ENCODE data around the gene ABHD17A.

ABHD17A gene

DNA sequence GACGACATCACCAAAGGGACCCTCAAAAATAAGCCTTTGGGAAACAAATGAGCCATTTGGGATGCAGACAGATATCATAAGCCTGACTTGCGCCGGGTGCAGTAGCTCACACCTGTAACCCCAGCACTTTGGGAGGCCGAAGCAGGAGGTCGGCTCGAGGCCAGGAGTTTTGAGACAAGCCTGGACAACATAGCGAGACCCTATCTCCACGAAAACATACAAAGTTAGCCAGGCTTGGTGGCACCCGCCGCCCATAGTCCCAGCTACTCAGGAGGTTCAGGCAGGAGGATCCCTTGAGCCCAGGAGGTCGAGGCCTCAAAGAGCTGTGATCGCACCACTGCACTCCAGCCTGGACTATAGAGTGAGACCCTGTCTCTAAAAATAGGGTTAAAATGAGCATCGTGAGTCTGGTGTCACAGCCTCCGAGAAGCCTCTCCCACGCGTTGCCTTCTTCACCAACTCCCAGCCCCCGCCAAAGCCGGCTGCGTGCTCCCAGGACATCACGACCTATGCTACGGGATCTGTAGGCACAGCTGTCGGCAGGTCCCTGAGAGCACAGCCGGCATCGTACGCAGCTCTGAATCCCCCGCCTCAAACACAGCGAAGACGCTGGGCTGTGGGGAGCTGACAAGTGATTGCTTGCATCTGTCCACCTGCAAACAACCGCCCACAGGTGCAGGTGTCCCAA is 38.6 kb downstream of the ABHD17A start:
- 95% methylated on average over 26 of the region's 29 CpGs for WGBS (ENCODE audit: insufficient coverage)
- CTCF ChIA-PET = interaction anchor here (0.9 to 3.3 kb wide), 4 partner anchors 10 to 21 kb away, joined by 3 to 21 read pairs (median 8); no protein-coding TSS in a partner anchor
- POLR2A ChIA-PET = no interaction called here

GRCh38 chr19:1845642-1846041 is 39.7 kb downstream of the ABHD17A start:
- peaks cover 5 to 61% (median 43%) of the 10 kb centered on the region in 4 experiments for H3K4me1 ChIP-seq (ENCODE audit: control extremely low read depth in 1 of 4, control insufficient read depth in 4 of 4, insufficient read depth in 4 of 4, low read length in 3 of 4)
- no peak for DNase-seq
- CTCF ChIA-PET = interaction anchor here (1.2 to 3.3 kb wide), 3 partner anchors 9 to 20 kb away, joined by 3 to 21 read pairs (median 12); no protein-coding TSS in a partner anchor
- POLR2A ChIA-PET = no interaction called here
- H3K27ac ChIP-seq (ENCODE audit: insufficient read depth in 1 of 2, low read depth in 1 of 2, low read length in 2 of 2, poor library complexity in 1 of 2, severe bottlenecking in 2 of 2) = peak overlapping the region in 1 of 2 experiments; percentile 99
- WGBS (ENCODE audit: insufficient coverage) = 93% methylated on average over 8 of the region's 11 CpGs
- no peaks in the 10 kb centered on the region for H3K9me3 ChIP-seq (ENCODE audit: control extremely low read depth in 1 of 5, control insufficient read depth in 4 of 5, insufficient read depth in 2 of 5, low read depth in 1 of 5, low read length in 4 of 5)
- peaks cover 0 to 36% (median 10%) of the 10 kb centered on the region in 4 experiments for H3K36me3 ChIP-seq (ENCODE audit: control insufficient read depth in 4 of 4, insufficient read depth in 4 of 4, low read length in 3 of 4)
- H3K27me3 ChIP-seq (replicated peaks in 2 of 5; ENCODE audit: control insufficient read depth in 4 of 5, insufficient read depth in 5 of 5, low read length in 4 of 5) = no peaks in the 10 kb centered on the region
- no peak overlapping the region for H3K4me3 ChIP-seq (ENCODE audit: control insufficient read depth in 1 of 7, extremely low read depth in 1 of 7, insufficient read depth in 4 of 7, low read depth in 2 of 7, low read length in 6 of 7)

More for the DNA sequence above, 38.6 kb downstream of the ABHD17A start:
- Histone ChIP-seq H3K4me3 (ENCODE audit: control insufficient read depth in 1 of 7, extremely low read depth in 1 of 7, insufficient read depth in 4 of 7, low read depth in 2 of 7, low read length in 6 of 7) (peak overlapping the region in 6 of 7 experiments; percentile 78 to 100 (median 92)), H3K9me3 (ENCODE audit: control extremely low read depth in 1 of 5, control insufficient read depth in 4 of 5, insufficient read depth in 2 of 5, low read depth in 1 of 5, low read length in 4 of 5) (no peaks in the 10 kb centered on the region), H3K27me3 (replicated peaks in 2 of 5; ENCODE audit: control insufficient read depth in 4 of 5, insufficient read depth in 5 of 5, low read length in 4 of 5) (no peaks in the 10 kb centered on the region), H3K4me1 (ENCODE audit: control extremely low read depth in 1 of 4, control insufficient read depth in 4 of 4, insufficient read depth in 4 of 4, low read length in 3 of 4) (peaks cover 5 to 62% (median 45%) of the 10 kb centered on the region in 4 experiments), H3K36me3 (ENCODE audit: control insufficient read depth in 4 of 4, insufficient read depth in 4 of 4, low read length in 3 of 4) (peaks cover 0 to 42% (median 10%) of the 10 kb centered on the region in 4 experiments), H3K27ac (ENCODE audit: insufficient read depth in 1 of 2, low read depth in 1 of 2, low read length in 2 of 2, poor library complexity in 1 of 2, severe bottlenecking in 2 of 2) (peak overlapping the region in 1 of 2 experiments; percentile 99)
- DNase-seq = no peak

GRCh38 chr19:1845125-1845515 is 40.2 kb downstream of the ABHD17A start:
- Histone ChIP-seq H3K4me3 (ENCODE audit: control insufficient read depth in 1 of 7, extremely low read depth in 1 of 7, insufficient read depth in 4 of 7, low read depth in 2 of 7, low read length in 6 of 7) (no peak overlapping the region), H3K27me3 (replicated peaks in 2 of 5; ENCODE audit: control insufficient read depth in 4 of 5, insufficient read depth in 5 of 5, low read length in 4 of 5) (no peaks in the 10 kb centered on the region), H3K4me1 (ENCODE audit: control extremely low read depth in 1 of 4, control insufficient read depth in 4 of 4, insufficient read depth in 4 of 4, low read length in 3 of 4) (peaks cover 5 to 64% (median 45%) of the 10 kb centered on the region in 4 experiments), H3K9me3 (ENCODE audit: control extremely low read depth in 1 of 5, control insufficient read depth in 4 of 5, insufficient read depth in 2 of 5, low read depth in 1 of 5, low read length in 4 of 5) (no peaks in the 10 kb centered on the region), H3K27ac (ENCODE audit: insufficient read depth in 1 of 2, low read depth in 1 of 2, low read length in 2 of 2, poor library complexity in 1 of 2, severe bottlenecking in 2 of 2) (no peak overlapping the region), H3K36me3 (ENCODE audit: control insufficient read depth in 4 of 4, insufficient read depth in 4 of 4, low read length in 3 of 4) (peaks cover 0 to 36% (median 10%) of the 10 kb centered on the region in 4 experiments)
- DNase-seq = no peak
- POLR2A ChIA-PET = no interaction called here
- WGBS (ENCODE audit: insufficient coverage) = 96% methylated on average over 16 of the region's 16 CpGs
- CTCF ChIA-PET = interaction anchor here (0.8 to 3.3 kb wide), 3 partner anchors 8 to 20 kb away, joined by 3 to 21 read pairs (median 12); no protein-coding TSS in a partner anchor

DNA sequence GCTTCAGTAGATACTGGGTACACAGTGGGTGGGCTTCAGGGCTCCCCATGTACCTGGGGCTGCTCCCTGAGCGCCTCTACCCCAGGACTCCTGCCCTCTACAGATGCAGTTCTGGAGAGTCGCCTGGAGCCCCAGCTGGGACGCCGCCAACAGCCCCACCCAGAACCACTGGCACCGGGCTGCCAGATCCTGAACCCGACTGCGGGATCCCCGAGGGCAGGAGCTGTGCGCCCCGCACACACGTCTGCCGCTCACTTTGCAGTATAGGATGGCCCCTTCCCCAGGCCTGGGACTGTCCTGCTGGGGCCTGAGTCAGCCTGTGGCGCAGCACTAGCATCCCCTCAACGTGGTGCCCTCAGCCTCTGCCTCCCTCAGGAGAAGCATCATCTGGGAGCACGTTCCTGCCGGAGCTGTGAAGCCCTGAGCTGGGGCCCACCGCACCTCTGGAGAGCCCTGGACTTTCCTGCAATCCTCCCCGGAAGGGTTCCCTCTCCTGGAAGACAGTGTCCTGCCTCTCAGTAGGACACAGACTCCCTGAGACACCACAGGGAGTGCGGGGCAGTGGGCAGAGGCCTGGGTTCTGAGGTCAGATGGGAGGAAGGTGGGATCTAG is 40.7 kb downstream of the ABHD17A start:
- Histone ChIP-seq H3K9me3 (ENCODE audit: control extremely low read depth in 1 of 5, control insufficient read depth in 4 of 5, insufficient read depth in 2 of 5, low read depth in 1 of 5, low read length in 4 of 5) (no peaks in the 10 kb centered on the region), H3K27me3 (replicated peaks in 2 of 5; ENCODE audit: control insufficient read depth in 4 of 5, insufficient read depth in 5 of 5, low read length in 4 of 5) (no peaks in the 10 kb centered on the region), H3K4me1 (ENCODE audit: control extremely low read depth in 1 of 4, control insufficient read depth in 4 of 4, insufficient read depth in 4 of 4, low read length in 3 of 4) (peaks cover 5 to 64% (median 45%) of the 10 kb centered on the region in 4 experiments), H3K27ac (ENCODE audit: insufficient read depth in 1 of 2, low read depth in 1 of 2, low read length in 2 of 2, poor library complexity in 1 of 2, severe bottlenecking in 2 of 2) (no peak overlapping the region), H3K36me3 (ENCODE audit: control insufficient read depth in 4 of 4, insufficient read depth in 4 of 4, low read length in 3 of 4) (peaks cover 0 to 38% (median 10%) of the 10 kb centered on the region in 4 experiments), H3K4me3 (ENCODE audit: control insufficient read depth in 1 of 7, extremely low read depth in 1 of 7, insufficient read depth in 4 of 7, low read depth in 2 of 7, low read length in 6 of 7) (no peak overlapping the region)
- POLR2A ChIA-PET = no interaction called here
- WGBS (ENCODE audit: insufficient coverage) = 94% methylated on average over 19 of the region's 19 CpGs
- DNase-seq = no peak
- CTCF ChIA-PET = interaction anchor here (0.8 to 3.3 kb wide), 2 partner anchors 8 to 19 kb away, joined by 3 to 21 read pairs; no protein-coding TSS in a partner anchor

GRCh38 chr19:1843646-1844394 is 41.5 kb downstream of the ABHD17A start:
- POLR2A ChIA-PET = no interaction called here

GRCh38 chr19:1843116-1843515 is 42.2 kb downstream of the ABHD17A start:
- ChIA-PET POLR2A (no interaction called here), CTCF (interaction anchor here (7.7 kb wide), 1 partner anchor 16 kb away, joined by 80 read pairs; no protein-coding TSS in a partner anchor)
- H3K4me1 ChIP-seq (ENCODE audit: control extremely low read depth in 1 of 4, control insufficient read depth in 4 of 4, insufficient read depth in 4 of 4, low read length in 3 of 4) = peaks cover 5 to 56% (median 42%) of the 10 kb centered on the region in 4 experiments
- no peaks in the 10 kb centered on the region for H3K27me3 ChIP-seq (replicated peaks in 2 of 5; ENCODE audit: control insufficient read depth in 4 of 5, insufficient read depth in 5 of 5, low read length in 4 of 5)
- no peaks in the 10 kb centered on the region for H3K9me3 ChIP-seq (ENCODE audit: control extremely low read depth in 1 of 5, control insufficient read depth in 4 of 5, insufficient read depth in 2 of 5, low read depth in 1 of 5, low read length in 4 of 5)
- peaks cover 0 to 49% (median 13%) of the 10 kb centered on the region in 4 experiments for H3K36me3 ChIP-seq (ENCODE audit: control insufficient read depth in 4 of 4, insufficient read depth in 4 of 4, low read length in 3 of 4)
- no peak overlapping the region for H3K27ac ChIP-seq (ENCODE audit: insufficient read depth in 1 of 2, low read depth in 1 of 2, low read length in 2 of 2, poor library complexity in 1 of 2, severe bottlenecking in 2 of 2)
- H3K4me3 ChIP-seq (ENCODE audit: control insufficient read depth in 1 of 7, extremely low read depth in 1 of 7, insufficient read depth in 4 of 7, low read depth in 2 of 7, low read length in 6 of 7) = no peak overlapping the region
- no peak for DNase-seq
- 94% methylated on average over 20 of the region's 22 CpGs for WGBS (ENCODE audit: insufficient coverage)

More at GRCh38 chr19:1843646-1844394, 41.5 kb downstream of the ABHD17A start:
- Histone ChIP-seq H3K9me3 (ENCODE audit: control extremely low read depth in 1 of 5, control insufficient read depth in 4 of 5, insufficient read depth in 2 of 5, low read depth in 1 of 5, low read length in 4 of 5) (no peaks in the 10 kb centered on the region), H3K4me1 (ENCODE audit: control extremely low read depth in 1 of 4, control insufficient read depth in 4 of 4, insufficient read depth in 4 of 4, low read length in 3 of 4) (peaks cover 5 to 57% (median 42%) of the 10 kb centered on the region in 4 experiments), H3K4me3 (ENCODE audit: control insufficient read depth in 1 of 7, extremely low read depth in 1 of 7, insufficient read depth in 4 of 7, low read depth in 2 of 7, low read length in 6 of 7) (no peak overlapping the region), H3K27ac (ENCODE audit: insufficient read depth in 1 of 2, low read depth in 1 of 2, low read length in 2 of 2, poor library complexity in 1 of 2, severe bottlenecking in 2 of 2) (no peak overlapping the region), H3K27me3 (replicated peaks in 2 of 5; ENCODE audit: control insufficient read depth in 4 of 5, insufficient read depth in 5 of 5, low read length in 4 of 5) (no peaks in the 10 kb centered on the region), H3K36me3 (ENCODE audit: control insufficient read depth in 4 of 4, insufficient read depth in 4 of 4, low read length in 3 of 4) (peaks cover 0 to 44% (median 12%) of the 10 kb centered on the region in 4 experiments)
- CTCF ChIA-PET = interaction anchor here (7.7 kb wide), 1 partner anchor 17 kb away, joined by 80 read pairs; no protein-coding TSS in a partner anchor
- 84% methylated on average over 19 of the region's 25 CpGs for WGBS (ENCODE audit: insufficient coverage)
- DNase-seq = no peak
